ENCODE data around the gene JUP.
"Not testable (repeated sequence)": the region's sequence is repeated elsewhere in the genome, so short reads cannot be mapped to it uniquely, and the experiment has no call there.

The JUP gene

GRCh38 chr17:41786227-41787020, at the start of gene JUP:
Gene JUP, minus strand, starts transcription at chr17:41786711. Its CDS starts 14,857 bp downstream, at chr17:41771854.
- DNase-seq (ENCODE audit: low spot score): peak; percentile 87

GRCh38 chr17:41835800-41836549, 49.5 kb upstream of the JUP start, which contains the start of gene NT5C3B:
Gene NT5C3B, minus strand, starts transcription at chr17:41836232. Its CDS starts 39 bp downstream, at chr17:41836193.
- peak; percentile 37 for DNase-seq (ENCODE audit: low spot score)

GRCh38 chr17:41835214-41835799, 48.8 kb upstream of the JUP start:
- DNase-seq (ENCODE audit: low spot score): no peak

- DNase-seq (ENCODE audit: low spot score): not testable (repeated sequence)
These were observed 43.5 kb upstream of the JUP start for GRCh38 chr17:41829961-41830360.

GRCh38 chr17:41825175-41825845, 38.8 kb upstream of the JUP start:
- no peak for DNase-seq (ENCODE audit: low spot score)

- no peak for DNase-seq (ENCODE audit: low spot score)
These were observed 37.6 kb upstream of the JUP start for GRCh38 chr17:41824086-41824485.

GRCh38 chr17:41823580-41823979, 37.1 kb upstream of the JUP start:
- no peak for DNase-seq (ENCODE audit: low spot score)

- no peak for DNase-seq (ENCODE audit: low spot score)
These were observed 36.6 kb upstream of the JUP start for GRCh38 chr17:41823141-41823524.

GRCh38 chr17:41822216-41823140, 36.0 kb upstream of the JUP start:
- DNase-seq (ENCODE audit: low spot score): no peak

GRCh38 chr17:41821776-41822175, 35.3 kb upstream of the JUP start:
- DNase-seq (ENCODE audit: low spot score): no peak

- no peak for DNase-seq (ENCODE audit: low spot score)
These were observed 31.5 kb upstream of the JUP start for GRCh38 chr17:41818024-41818423.

- no peak for DNase-seq (ENCODE audit: low spot score)
These were observed 30.3 kb upstream of the JUP start for GRCh38 chr17:41816637-41817320.

- no peak for DNase-seq (ENCODE audit: low spot score)
These were observed 27.7 kb upstream of the JUP start for GRCh38 chr17:41814195-41814594.

- DNase-seq (ENCODE audit: low spot score): no peak
These were observed 27.2 kb upstream of the JUP start for GRCh38 chr17:41813699-41814124.

- DNase-seq (ENCODE audit: low spot score): no peak
These were observed 26.7 kb upstream of the JUP start for GRCh38 chr17:41813152-41813680.

- DNase-seq (ENCODE audit: low spot score): peak; percentile 36
These were observed 26.1 kb upstream of the JUP start, which contains the start of gene FKBP10 for GRCh38 chr17:41812381-41813151. Gene FKBP10, plus strand, starts transcription at chr17:41813004. Its CDS starts 31 bp downstream, at chr17:41813035.

GRCh38 chr17:41811549-41812380, 25.3 kb upstream of the JUP start, which contains the start of gene P3H4:
Gene P3H4, minus strand, starts transcription at chr17:41811949. Its CDS starts 34 bp downstream, at chr17:41811915.
- DNase-seq (ENCODE audit: low spot score): peak; percentile 71

Measured in CD4-positive, alpha-beta T cell treated with Interleukin-2 at 100 ng/mL for 4 hours (primary cell).